NCI-H2196 treated with DMSO at 0.1 percent for 48 hours (cell line): Measurements from ENCODE around the gene GCNT4.

ENCODE experiments used
- DNase-seq: peaks from one replicate; lab custom pipeline; 2025; ENCODE audit not compliant: unreplicated experiment; lab: John Stamatoyannopoulos, UW

The GCNT4 gene

DNA sequence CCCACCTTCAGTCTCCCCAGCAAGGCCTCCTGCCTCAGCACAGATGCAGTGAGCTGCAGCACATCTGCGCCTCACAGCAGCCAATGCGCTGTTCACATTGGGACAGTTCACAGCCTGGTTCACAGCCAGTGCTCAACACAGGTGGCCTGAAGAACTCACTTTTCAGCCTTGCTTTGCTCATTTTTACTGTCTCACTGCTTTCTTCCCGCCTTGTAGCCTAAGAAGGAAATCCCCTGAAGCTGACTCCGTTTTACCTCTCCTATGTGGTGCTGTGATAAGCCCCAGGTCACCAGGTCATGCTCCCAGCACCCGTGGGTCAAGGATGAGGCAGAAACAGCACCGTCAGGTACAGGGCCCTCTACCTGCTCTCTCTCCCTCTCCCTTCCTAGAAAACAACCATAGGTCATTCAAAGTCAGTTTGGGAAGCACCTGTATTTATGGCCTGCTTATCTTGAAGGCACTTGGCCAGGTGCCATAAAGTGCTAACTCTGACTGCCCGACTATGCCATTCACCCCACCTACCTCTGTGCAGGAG lies 1.1 kb downstream of the GCNT4 start:
- DNase-seq = no peak

- no peak for DNase-seq
Measured at GRCh38 chr5:75050415-75050814, 1.9 kb downstream of the GCNT4 start.

DNA sequence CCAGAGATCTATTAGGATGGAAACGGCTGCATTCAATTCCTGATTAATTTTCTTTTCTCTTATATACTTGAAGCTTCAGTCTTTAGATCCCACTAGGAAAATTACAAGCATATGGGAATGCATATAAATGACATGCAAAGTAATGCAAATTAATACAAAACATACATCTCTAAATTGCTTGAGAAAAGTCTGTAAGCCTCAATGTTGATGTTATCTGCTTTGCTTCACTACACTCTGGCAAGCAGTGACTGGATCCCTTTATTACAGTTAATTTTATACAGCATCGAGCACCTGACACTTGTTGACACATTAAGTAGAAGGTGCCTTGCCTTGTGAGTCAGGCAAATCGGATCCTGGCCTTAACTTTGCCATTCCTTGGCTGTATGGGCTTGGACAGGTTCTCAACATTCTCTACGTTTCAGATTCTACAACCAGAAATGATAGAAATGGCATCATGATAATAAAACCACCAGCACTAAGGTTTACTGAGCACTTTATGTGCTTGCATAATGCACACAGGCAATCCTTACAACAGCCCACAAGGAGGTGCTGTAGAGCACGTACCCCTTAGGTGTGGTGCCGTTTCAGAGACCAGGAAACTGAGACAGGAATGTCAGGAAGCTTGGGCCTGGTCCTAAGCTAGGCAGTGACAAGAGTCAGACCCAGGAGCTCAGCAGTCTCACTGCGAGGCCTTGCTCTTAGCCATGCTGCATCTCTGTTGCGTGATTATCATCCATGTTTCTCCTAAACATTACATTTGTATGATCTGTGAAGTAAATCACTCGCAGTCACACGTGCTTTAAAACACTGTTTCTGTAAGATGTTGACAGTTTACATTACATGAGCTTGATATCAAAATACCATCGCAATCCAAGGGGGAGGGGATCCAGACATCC lies 2.7 kb downstream of the GCNT4 start:
- no peak for DNase-seq

GRCh38 chr5:75048457-75048953 lies 3.9 kb downstream of the GCNT4 start:
- DNase-seq = no peak

DNA sequence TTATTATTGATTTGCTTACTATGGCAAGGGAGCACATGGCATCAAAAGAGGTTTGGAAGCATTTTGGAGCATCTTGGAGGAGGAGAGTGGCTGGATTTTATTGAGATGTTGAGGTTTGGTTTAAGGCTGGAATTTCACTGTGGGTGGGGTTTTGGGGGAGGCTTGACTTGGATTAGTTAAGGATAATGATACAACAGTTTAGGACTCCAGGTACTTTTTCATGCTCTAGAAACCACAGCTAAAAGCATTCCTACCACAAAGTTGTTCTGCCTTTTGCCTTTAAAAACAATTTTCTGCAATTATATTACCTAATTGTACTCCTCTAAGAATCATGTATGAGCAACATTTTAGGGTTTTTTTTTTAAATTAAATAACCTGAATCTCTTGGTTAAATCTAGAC lies 5.0 kb downstream of the GCNT4 start:
- DNase-seq = no peak

DNA sequence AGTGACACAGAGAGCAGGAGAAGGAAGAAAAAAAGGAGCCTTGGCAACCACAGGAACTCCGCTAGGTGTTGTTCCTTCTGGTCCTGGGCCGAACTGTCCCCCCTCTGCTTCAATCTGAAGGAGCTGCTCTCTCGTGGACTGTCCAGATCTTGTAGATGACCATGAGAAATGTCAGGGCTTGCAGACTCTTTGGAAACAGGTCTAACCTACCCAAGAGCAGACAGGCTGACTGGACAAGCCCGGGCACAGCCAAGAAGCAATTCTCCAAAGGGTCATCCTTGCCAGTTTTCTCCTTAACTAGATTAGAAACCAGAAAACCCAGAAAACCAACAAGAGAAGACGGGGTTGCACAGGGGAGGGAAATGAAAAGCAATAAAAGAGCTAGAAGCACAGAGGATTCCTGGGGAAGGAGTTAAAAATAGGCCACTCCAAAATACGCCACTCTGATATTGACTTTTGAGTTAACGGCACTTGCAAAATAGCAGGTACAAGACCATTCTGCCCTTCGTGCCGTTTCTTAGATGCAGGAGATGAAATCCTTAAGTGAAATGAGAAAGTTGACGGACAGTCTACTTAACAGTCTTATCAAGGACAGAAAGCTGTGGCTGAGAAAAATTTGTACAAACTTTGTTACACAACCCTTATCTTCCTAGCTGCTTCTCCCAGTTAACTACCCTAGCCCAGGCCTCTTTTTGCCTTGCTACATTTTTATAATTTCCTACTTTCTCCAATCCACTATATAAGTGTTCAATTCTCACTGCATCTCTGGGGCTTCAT lies 5.8 kb downstream of the GCNT4 start:
- DNase-seq = no peak

- no peak for DNase-seq
Measured at GRCh38 chr5:75045071-75045470, 7.3 kb downstream of the GCNT4 start.

GRCh38 chr5:75044406-75044805 lies 8.0 kb downstream of the GCNT4 start:
- DNase-seq = no peak

GRCh38 chr5:75043633-75044264 lies 8.6 kb downstream of the GCNT4 start:
- no peak for DNase-seq

GRCh38 chr5:75042522-75042921 lies 9.8 kb downstream of the GCNT4 start:
- DNase-seq = no peak

GRCh38 chr5:75040973-75041372 lies 11.4 kb downstream of the GCNT4 start:
- no peak for DNase-seq

DNA sequence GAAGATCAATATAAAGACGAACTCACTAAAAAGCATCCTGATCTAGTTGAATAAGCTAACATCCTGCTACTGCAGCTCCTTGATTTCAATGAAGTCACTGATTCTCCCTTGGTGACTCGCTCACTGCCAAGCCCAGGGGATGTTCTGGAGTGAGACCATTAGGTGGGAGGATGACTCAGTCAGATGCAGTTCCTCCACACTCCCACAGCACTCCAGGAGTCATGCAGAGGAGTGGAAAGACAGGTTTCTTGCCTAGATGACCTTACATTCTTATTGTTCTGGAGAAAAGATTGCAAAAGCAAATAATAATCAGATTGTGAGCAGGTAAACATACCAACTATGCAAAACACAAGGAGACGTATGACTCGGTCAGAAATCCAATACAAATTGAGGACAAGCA lies 15.3 kb downstream of the GCNT4 start:
- DNase-seq = no peak

- no peak for DNase-seq
Measured at GRCh38 chr5:75034137-75034739, 18.1 kb downstream of the GCNT4 start.

DNA sequence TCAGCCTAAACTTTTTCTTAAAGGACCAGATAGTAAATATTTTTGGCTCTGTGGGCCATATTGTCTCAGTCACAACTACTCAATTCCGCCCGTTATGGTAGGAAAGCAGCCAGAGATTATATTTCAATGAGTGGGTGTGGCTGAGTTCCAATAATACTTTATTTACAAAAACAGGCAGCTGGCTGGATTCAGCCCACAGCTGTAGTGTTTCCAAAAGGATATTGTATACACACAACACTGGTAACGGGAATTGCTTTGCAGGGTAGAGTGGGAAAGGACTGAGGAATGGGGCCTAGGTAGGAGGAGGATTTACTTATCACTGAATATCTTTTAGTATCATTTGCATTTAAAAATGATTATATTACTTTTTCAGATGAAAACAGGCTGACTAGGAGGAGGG lies 21.0 kb downstream of the GCNT4 start:
- DNase-seq = no peak

GRCh38 chr5:75028090-75028489 lies 24.3 kb downstream of the GCNT4 start:
- no peak for DNase-seq

DNA sequence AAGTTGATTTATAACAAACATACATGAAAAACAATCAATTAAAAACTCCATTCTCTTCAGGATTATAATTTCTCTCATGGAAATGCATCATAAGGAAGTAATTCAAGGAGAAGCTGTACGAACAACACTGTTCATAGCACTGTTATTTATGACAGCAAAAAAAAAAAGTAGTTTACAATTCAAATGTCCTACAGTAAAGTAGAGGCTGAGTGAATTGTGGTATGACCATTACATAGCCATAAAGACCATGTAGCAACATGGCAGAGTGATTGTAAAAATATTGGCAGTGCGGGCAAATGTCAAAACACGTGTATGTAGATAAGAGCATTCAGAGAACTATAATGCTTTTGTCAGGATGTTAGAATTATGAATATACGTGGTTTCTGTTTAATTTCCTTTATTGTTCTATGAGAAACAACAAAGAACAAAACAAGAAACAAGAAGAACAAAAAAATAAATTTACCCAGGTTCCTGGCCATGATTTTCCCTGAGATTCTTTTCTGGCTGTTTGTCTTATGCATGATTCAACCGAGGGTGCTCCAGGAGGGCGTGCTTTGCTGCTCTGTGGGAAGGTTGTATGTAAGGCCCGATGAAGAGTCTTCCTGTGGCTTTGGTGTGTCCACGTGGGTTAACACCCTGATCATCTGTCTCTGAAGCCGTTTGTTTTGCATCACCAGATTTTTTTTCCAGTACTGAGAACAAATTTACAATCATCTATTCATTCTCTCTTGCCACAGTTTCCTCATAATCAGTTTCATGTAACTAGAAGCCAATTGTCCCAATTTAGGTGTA lies 28.8 kb downstream of the GCNT4 start:
- DNase-seq = no peak

DNA sequence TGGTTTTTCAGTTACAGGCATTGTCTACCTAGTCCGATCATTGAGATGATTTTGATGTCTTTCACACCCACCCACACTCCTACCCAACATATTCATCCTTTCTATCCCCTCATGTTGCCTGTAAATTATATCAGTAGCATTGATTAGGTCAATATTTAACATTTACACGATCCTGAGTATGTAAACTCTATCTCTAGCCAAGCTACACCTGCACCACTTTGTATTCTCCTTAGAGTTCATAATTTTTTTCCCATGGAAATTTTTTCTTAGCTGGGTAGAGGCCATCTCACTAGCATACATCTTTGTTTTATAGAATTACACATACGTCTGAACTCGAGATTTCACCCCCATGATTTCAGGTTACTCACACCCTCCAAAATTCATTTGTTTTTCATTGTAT lies 30.6 kb downstream of the GCNT4 start:
- no peak for DNase-seq

DNA sequence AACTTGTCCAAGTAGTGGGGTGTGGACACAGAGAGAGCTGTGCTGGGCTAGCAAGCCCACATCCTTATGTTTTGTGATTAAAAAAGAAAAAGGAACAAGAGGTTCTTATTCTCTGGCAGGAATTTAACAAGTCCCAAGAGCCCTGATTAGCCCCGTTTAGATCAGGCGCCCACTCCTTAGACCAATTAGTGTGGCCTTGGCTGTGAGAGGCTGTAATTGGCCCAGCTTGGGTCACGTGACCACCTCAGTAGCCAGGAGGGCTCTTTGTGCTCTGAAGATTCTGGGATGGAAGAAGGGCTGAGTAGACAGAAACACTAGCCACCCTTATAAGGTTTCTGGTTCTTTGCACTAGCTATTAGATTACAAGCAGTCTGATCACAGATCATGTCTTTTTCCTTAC lies 31.1 kb downstream of the GCNT4 start:
- DNase-seq = no peak

DNA sequence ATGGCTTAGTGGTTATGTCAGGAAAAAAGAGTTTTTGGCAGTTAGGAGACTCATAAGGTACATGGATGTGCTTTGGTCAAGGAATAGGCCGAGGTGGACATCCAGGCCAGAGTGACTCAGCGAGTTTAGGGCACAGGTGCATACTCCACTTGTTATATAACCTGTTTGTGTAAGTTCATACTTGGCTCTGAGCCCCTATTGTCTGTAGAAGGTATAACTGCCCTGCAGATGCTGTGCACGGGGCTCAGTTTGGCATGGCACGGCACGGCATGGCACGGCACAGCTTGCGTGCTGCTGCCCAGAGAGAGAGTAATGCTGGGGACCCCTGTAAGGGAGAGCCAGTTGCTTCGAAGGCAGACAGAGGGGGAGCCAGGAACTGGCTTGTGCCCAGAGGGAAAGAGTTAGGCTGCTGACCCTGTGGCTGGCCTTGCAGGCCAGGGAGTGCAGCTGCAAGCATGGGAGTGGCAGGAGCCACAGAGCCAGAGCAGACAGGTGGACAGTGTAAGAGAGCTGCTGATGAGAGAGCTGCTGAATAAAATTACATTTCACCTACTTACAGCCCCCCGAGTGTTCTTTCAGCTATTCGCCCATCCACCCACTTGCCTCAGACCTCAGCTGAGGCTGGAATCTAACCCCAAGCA lies 32.2 kb downstream of the GCNT4 start:
- no peak for DNase-seq
